Aortic smooth muscle cell (primary cell): ENCODE measurements around the gene BRINP3. TPM values are rescaled to one million over a fixed set of nuclear protein-coding genes. Genes with fewer than 3 reads are reported as not detected.

Source experiments
- total RNA-seq: library from RNA; depleted of rRNA; stranded (reverse); fragments of >200 nt; gene quantifications from 2 replicates; pipeline ENCODE4 v1.2.3, GENCODE V29; 2014

BRINP3 gene
- total RNA-seq = not detected in 2 replicates

GRCh38 chr1:190477762-190478148 is at the start of gene BRINP3:
BRINP3 (minus strand) TSS chr1:190477864.

